Caco-2 (cell line): ENCODE data around the gene ATXN1. TPM values are rescaled to one million over a fixed set of nuclear protein-coding genes. Genes with fewer than 3 reads are reported as not detected.

Experiments
- BruUV-seq: library from RNA; stranded (reverse); fragments of 400-500 nt; replicated peaks from 2 replicates; lab custom pipeline; 2021; lab: Mats Ljungman, UMichigan
- CTCF ChIA-PET: fragments of 300-600 bp; sonication (Branson Sonifier 250); formaldehyde crosslinking; loops from one replicate; lab custom pipeline; 2022; ENCODE audit warnings: antibody characterized with exemption; lab: Charles Lee
- POLR2A ChIA-PET: fragments of 300-600 bp; sonication (Branson Sonifier 250); formaldehyde crosslinking; loops from one replicate; lab custom pipeline; 2022; ENCODE audit warnings: antibody characterized with exemption; lab: Charles Lee
- DNase-seq, 2 experiments: peaks; one replicate each; pipeline versions ENCODE4 v3.0.0 to v3.0.0-alpha.2; 2020 to 2022
- H3K27me3 ChIP-seq: replicated peaks from 2 replicates; pipeline ENCODE4 v1.6.0; 2011; ENCODE audit warnings: low read length; ENCODE audit not compliant: control insufficient read depth, insufficient read depth
- H3K36me3 ChIP-seq: 2 replicates; pipeline ENCODE4 v1.5.1; 2011; ENCODE audit warnings: low read length; ENCODE audit not compliant: control insufficient read depth, insufficient read depth
- H3K4me1 ChIP-seq: fragments of 250-450 bp; sonication (Bioruptor Pico); 2 replicates; pipeline ENCODE4 v1.5.1; 2020; ENCODE audit warnings: mild to moderate bottlenecking
- H3K4me3 ChIP-seq: 2 replicates; pipeline ENCODE4 v1.5.1; 2011; ENCODE audit warnings: low read depth, mild to moderate bottlenecking, control low read depth, low read length
- H3K9me3 ChIP-seq: fragments of 250-450 bp; sonication (Bioruptor Pico); 2 replicates; pipeline ENCODE4 v1.5.1; 2020; ENCODE audit warnings: mild to moderate bottlenecking, moderate library complexity
- H3K27ac Mint-ChIP-seq: one replicate; pipeline ENCODE4 v1.8.0; 2022; ENCODE audit warnings: mixed read lengths; ENCODE audit not compliant: unreplicated experiment
- H3K27me3 Mint-ChIP-seq: one replicate; pipeline ENCODE4 v1.8.0; 2022; ENCODE audit warnings: mixed read lengths; ENCODE audit not compliant: insufficient read depth, unreplicated experiment
- H3K36me3 Mint-ChIP-seq: one replicate; pipeline ENCODE4 v1.8.0; 2022; ENCODE audit warnings: mild to moderate bottlenecking, mixed read lengths; ENCODE audit not compliant: insufficient read depth, unreplicated experiment
- H3K4me1 Mint-ChIP-seq: one replicate; pipeline ENCODE4 v1.8.0; 2022; ENCODE audit warnings: low read depth, mixed read lengths; ENCODE audit not compliant: unreplicated experiment
- H3K4me3 Mint-ChIP-seq: one replicate; pipeline ENCODE4 v1.8.0; 2022; ENCODE audit warnings: mild to moderate bottlenecking, moderate library complexity, mixed read lengths; ENCODE audit not compliant: unreplicated experiment
- H3K9me3 Mint-ChIP-seq: one replicate; pipeline ENCODE4 v1.8.0; 2022; ENCODE audit warnings: mixed read lengths; ENCODE audit not compliant: unreplicated experiment
- CTCF ChIP-seq, 2 experiments: fragments of 200-600 bp in 1 of 2; IDR thresholded peaks; 1 replicate in 1 of 2; 2 replicates in 1 of 2; pipeline versions ENCODE4 v1.5.1 to v1.8.0; 2011 to 2022; ENCODE audit warnings: antibody characterized with exemption in 1 of 2, control low read depth in 1 of 2, inconsistent platforms in 1 of 2, low read depth in 1 of 2, low read length in 1 of 2, mild to moderate bottlenecking in 1 of 2, moderate library complexity in 1 of 2; ENCODE audit not compliant: insufficient read depth in 1 of 2, severe bottlenecking in 1 of 2, unreplicated experiment in 1 of 2
- intact Hi-C: fragments of 100-400 bp; cut with micrococcal nuclease; formaldehyde crosslinking; loops from one replicate; pipeline ENCODE4 v1.10.0; 2022; ENCODE audit not compliant: unreplicated experiment
- total RNA-seq: library from RNA; stranded (reverse); gene quantifications from 2 replicates; pipeline ENCODE4 v1.2.3, GENCODE V29; 2022

Gene ATXN1
- total RNA-seq, 1 experiment from 2014 or later = 14.2 TPM

GRCh38 chr6:16737925-16738324 lies 23.3 kb downstream of the ATXN1 start:
- intact Hi-C loops = no loop called here
- POLR2A ChIA-PET = no interaction called here
- H3K27ac Mint-ChIP-seq = no peak overlapping the region

GRCh38 chr6:16736856-16737775 lies 24.1 kb downstream of the ATXN1 start:
- H3K27me3 ChIP-seq = no peaks in the 10 kb centered on the region
- Mint-ChIP-seq H3K27ac (no peak overlapping the region), H3K4me1 (no peaks in the 10 kb centered on the region), H3K9me3 (no peaks in the 10 kb centered on the region), H3K4me3 (no peak overlapping the region), H3K27me3 (no peaks in the 10 kb centered on the region), H3K36me3 (no peaks in the 10 kb centered on the region)
- no peaks in the 10 kb centered on the region for H3K36me3 ChIP-seq
- TF ChIP-seq CTCF (IDR thresholded peaks at IDR 0.05; ENCODE audit: insufficient read depth in 1 of 2, low read depth in 1 of 2, low read length in 1 of 2, severe bottlenecking in 1 of 2, unreplicated experiment in 1 of 2) = no peak
- intact Hi-C loops = no loop called here
- H3K4me1 ChIP-seq = no peaks in the 10 kb centered on the region; the same call in 1 of the 2 replicates
- H3K9me3 ChIP-seq = no peaks in the 10 kb centered on the region
- DNase-seq = no peak
- no TSS peak for BruUV-seq
- ChIA-PET POLR2A (no interaction called here), CTCF (interaction anchor here (0.8 kb wide), 1 partner anchor 34 kb away, joined by 3 read pairs; no protein-coding TSS in a partner anchor)
- H3K4me3 ChIP-seq = no peak overlapping the region

More at GRCh38 chr6:16737925-16738324, 23.3 kb downstream of the ATXN1 start:
- no peaks in the 10 kb centered on the region for H3K4me1 Mint-ChIP-seq
- no peaks in the 10 kb centered on the region for H3K9me3 Mint-ChIP-seq
- no peak for TF ChIP-seq CTCF (IDR thresholded peaks at IDR 0.05; ENCODE audit: insufficient read depth in 1 of 2, low read depth in 1 of 2, low read length in 1 of 2, severe bottlenecking in 1 of 2, unreplicated experiment in 1 of 2)
- H3K27me3 ChIP-seq = no peaks in the 10 kb centered on the region
- no peaks in the 10 kb centered on the region for H3K36me3 ChIP-seq
- no peak for DNase-seq
- no peak overlapping the region for H3K4me3 ChIP-seq
- H3K4me3 Mint-ChIP-seq = no peak overlapping the region
- no peaks in the 10 kb centered on the region for H3K9me3 ChIP-seq
- no peaks in the 10 kb centered on the region for H3K36me3 Mint-ChIP-seq
- CTCF ChIA-PET = no interaction called here
- H3K4me1 ChIP-seq = no peaks in the 10 kb centered on the region; the same call in 1 of the 2 replicates
- BruUV-seq = no TSS peak
- no peaks in the 10 kb centered on the region for H3K27me3 Mint-ChIP-seq

- ChIA-PET POLR2A (no interaction called here), CTCF (interaction anchor here (1.9 kb wide), 1 partner anchor 27 kb away, joined by 10 read pairs; the partner anchor contains the start of gene ATXN1)
- no peaks in the 10 kb centered on the region for H3K36me3 Mint-ChIP-seq
- no peak for TF ChIP-seq CTCF (IDR thresholded peaks at IDR 0.05; ENCODE audit: insufficient read depth in 1 of 2, low read depth in 1 of 2, low read length in 1 of 2, severe bottlenecking in 1 of 2, unreplicated experiment in 1 of 2)
- H3K9me3 ChIP-seq = no peaks in the 10 kb centered on the region
- no peak overlapping the region for H3K4me3 Mint-ChIP-seq
- no peak overlapping the region for H3K4me3 ChIP-seq
- no peaks in the 10 kb centered on the region for H3K9me3 Mint-ChIP-seq
- no peak for DNase-seq
- no peaks in the 10 kb centered on the region for H3K36me3 ChIP-seq
- H3K27ac Mint-ChIP-seq = no peak overlapping the region
- no peaks in the 10 kb centered on the region for H3K27me3 ChIP-seq
- no TSS peak for BruUV-seq
- H3K4me1 ChIP-seq = peaks cover 13% of the 10 kb centered on the region
- intact Hi-C loops = no loop called here
- no peaks in the 10 kb centered on the region for H3K27me3 Mint-ChIP-seq
- H3K4me1 Mint-ChIP-seq = peaks cover 14% of the 10 kb centered on the region
Observed at GRCh38 chr6:16735014-16735413, 26.2 kb downstream of the ATXN1 start.
